ENCODE results near the gene FAM53A. TPM values are rescaled to one million over a fixed set of nuclear protein-coding genes. Genes with fewer than 3 reads are reported as not detected.
"Not testable (repeated sequence)": the region's sequence is repeated elsewhere in the genome, so short reads cannot be mapped to it uniquely, and the experiment has no call there.

The FAM53A gene
- total and polyA plus RNA-seq, 4 donors: 0.44 to 2.2 (median 0.97) TPM

- Histone ChIP-seq H3K4me3 (ENCODE audit: low read depth in 1 of 3, low read length in 3 of 3) (no peak overlapping the region), H3K9ac (ENCODE audit: low read depth in 1 of 2, low read length in 2 of 2) (no peak overlapping the region), H3K4me1 (ENCODE audit: control insufficient read depth in 4 of 4, insufficient read depth in 4 of 4, low read length in 3 of 4) (no peaks in the 10 kb centered on the region), H3K27ac (ENCODE audit: low read depth in 1 of 2, low read length in 2 of 2) (no peak overlapping the region), H3K9me3 (ENCODE audit: control insufficient read depth in 4 of 4, low read length in 3 of 4) (no peaks in the 10 kb centered on the region), H3K27me3 (ENCODE audit: control insufficient read depth in 4 of 4, insufficient read depth in 4 of 4, low read length in 3 of 4) (no peaks in the 10 kb centered on the region), H3K36me3 (ENCODE audit: control insufficient read depth in 4 of 4, insufficient read depth in 3 of 4, low read depth in 1 of 4, low read length in 3 of 4) (no peaks in the 10 kb centered on the region)
- TF ChIP-seq, protein P1, sequence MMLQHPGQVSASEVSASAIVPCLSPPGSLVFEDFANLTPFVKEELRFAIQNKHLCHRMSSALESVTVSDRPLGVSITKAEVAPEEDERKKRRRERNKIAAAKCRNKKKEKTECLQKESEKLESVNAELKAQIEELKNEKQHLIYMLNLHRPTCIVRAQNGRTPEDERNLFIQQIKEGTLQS (IDR thresholded peaks at IDR 0.05): no peak
- TF ChIP-seq ZBTB33 (IDR thresholded peaks at IDR 0.05): no peak
- TF ChIP-seq RXRA (IDR thresholded peaks at IDR 0.05): no peak
- TF ChIP-seq, protein P2, sequence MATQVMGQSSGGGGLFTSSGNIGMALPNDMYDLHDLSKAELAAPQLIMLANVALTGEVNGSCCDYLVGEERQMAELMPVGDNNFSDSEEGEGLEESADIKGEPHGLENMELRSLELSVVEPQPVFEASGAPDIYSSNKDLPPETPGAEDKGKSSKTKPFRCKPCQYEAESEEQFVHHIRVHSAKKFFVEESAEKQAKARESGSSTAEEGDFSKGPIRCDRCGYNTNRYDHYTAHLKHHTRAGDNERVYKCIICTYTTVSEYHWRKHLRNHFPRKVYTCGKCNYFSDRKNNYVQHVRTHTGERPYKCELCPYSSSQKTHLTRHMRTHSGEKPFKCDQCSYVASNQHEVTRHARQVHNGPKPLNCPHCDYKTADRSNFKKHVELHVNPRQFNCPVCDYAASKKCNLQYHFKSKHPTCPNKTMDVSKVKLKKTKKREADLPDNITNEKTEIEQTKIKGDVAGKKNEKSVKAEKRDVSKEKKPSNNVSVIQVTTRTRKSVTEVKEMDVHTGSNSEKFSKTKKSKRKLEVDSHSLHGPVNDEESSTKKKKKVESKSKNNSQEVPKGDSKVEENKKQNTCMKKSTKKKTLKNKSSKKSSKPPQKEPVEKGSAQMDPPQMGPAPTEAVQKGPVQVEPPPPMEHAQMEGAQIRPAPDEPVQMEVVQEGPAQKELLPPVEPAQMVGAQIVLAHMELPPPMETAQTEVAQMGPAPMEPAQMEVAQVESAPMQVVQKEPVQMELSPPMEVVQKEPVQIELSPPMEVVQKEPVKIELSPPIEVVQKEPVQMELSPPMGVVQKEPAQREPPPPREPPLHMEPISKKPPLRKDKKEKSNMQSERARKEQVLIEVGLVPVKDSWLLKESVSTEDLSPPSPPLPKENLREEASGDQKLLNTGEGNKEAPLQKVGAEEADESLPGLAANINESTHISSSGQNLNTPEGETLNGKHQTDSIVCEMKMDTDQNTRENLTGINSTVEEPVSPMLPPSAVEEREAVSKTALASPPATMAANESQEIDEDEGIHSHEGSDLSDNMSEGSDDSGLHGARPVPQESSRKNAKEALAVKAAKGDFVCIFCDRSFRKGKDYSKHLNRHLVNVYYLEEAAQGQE (IDR thresholded peaks at IDR 0.05): no peak
- no peak for TF ChIP-seq TAF1 (conservative IDR thresholded peaks at IDR 0.05)
- no peak for TF ChIP-seq EGR1 (IDR thresholded peaks at IDR 0.05; ENCODE audit: low read depth in 2 of 2)
- TF ChIP-seq NR2F2 (IDR thresholded peaks at IDR 0.05): no peak
- no peak for TF ChIP-seq CTCF (IDR thresholded peaks at IDR 0.05; ENCODE audit: low read depth, low read length, missing input control)
- no peak for TF ChIP-seq FOXA1 (IDR thresholded peaks at IDR 0.05)
- DNase-seq (ENCODE audit: low spot score): no peak
- WGBS: 99% methylated on average over 7 of the region's 7 CpGs
Observed at GRCh38 chr4:1641671-1642070, 42.4 kb downstream of the FAM53A start.

- not testable (repeated sequence) for H3K36me3 ChIP-seq (ENCODE audit: control insufficient read depth in 4 of 4, insufficient read depth in 3 of 4, low read depth in 1 of 4, low read length in 3 of 4); H3K27ac ChIP-seq (ENCODE audit: low read depth in 1 of 2, low read length in 2 of 2); H3K4me1 ChIP-seq (ENCODE audit: control insufficient read depth in 4 of 4, insufficient read depth in 4 of 4, low read length in 3 of 4); H3K4me3 ChIP-seq (ENCODE audit: low read depth in 1 of 3, low read length in 3 of 3); DNase-seq (ENCODE audit: low spot score); H3K9ac ChIP-seq (ENCODE audit: low read depth in 1 of 2, low read length in 2 of 2); H3K9me3 ChIP-seq (ENCODE audit: control insufficient read depth in 4 of 4, low read length in 3 of 4); H3K27me3 ChIP-seq (ENCODE audit: control insufficient read depth in 4 of 4, insufficient read depth in 4 of 4, low read length in 3 of 4)
- 90% methylated on average over 33 of the region's 35 CpGs for WGBS
Observed at GRCh38 chr4:1640716-1641503, 43.2 kb downstream of the FAM53A start.
